Measurements from ENCODE around the gene CYP24A1. TPM values are rescaled to one million over a fixed set of nuclear protein-coding genes. Genes with fewer than 3 reads are reported as not detected.
A peak's percentile ranks its signal among the peaks of the same experiment; 100 is the strongest.

Gene CYP24A1
- total and polyA plus RNA-seq, 2 of the 13 experiments (the other 11 are each of a cell fraction or from before 2014, with no cell fraction given), result 9.4 to 32.7 TPM

- TF ChIP-seq, protein P1, sequence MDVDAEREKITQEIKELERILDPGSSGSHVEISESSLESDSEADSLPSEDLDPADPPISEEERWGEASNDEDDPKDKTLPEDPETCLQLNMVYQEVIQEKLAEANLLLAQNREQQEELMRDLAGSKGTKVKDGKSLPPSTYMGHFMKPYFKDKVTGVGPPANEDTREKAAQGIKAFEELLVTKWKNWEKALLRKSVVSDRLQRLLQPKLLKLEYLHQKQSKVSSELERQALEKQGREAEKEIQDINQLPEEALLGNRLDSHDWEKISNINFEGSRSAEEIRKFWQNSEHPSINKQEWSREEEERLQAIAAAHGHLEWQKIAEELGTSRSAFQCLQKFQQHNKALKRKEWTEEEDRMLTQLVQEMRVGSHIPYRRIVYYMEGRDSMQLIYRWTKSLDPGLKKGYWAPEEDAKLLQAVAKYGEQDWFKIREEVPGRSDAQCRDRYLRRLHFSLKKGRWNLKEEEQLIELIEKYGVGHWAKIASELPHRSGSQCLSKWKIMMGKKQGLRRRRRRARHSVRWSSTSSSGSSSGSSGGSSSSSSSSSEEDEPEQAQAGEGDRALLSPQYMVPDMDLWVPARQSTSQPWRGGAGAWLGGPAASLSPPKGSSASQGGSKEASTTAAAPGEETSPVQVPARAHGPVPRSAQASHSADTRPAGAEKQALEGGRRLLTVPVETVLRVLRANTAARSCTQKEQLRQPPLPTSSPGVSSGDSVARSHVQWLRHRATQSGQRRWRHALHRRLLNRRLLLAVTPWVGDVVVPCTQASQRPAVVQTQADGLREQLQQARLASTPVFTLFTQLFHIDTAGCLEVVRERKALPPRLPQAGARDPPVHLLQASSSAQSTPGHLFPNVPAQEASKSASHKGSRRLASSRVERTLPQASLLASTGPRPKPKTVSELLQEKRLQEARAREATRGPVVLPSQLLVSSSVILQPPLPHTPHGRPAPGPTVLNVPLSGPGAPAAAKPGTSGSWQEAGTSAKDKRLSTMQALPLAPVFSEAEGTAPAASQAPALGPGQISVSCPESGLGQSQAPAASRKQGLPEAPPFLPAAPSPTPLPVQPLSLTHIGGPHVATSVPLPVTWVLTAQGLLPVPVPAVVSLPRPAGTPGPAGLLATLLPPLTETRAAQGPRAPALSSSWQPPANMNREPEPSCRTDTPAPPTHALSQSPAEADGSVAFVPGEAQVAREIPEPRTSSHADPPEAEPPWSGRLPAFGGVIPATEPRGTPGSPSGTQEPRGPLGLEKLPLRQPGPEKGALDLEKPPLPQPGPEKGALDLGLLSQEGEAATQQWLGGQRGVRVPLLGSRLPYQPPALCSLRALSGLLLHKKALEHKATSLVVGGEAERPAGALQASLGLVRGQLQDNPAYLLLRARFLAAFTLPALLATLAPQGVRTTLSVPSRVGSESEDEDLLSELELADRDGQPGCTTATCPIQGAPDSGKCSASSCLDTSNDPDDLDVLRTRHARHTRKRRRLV (CRISPR knock-in tag; IDR thresholded peaks at IDR 0.05), result no peak
- TF ChIP-seq MTA3 (CRISPR knock-in tag; IDR thresholded peaks at IDR 0.05) (no peak), PAF1 (CRISPR knock-in tag; IDR thresholded peaks at IDR 0.05) (no peak), SAP130 (CRISPR knock-in tag; IDR thresholded peaks at IDR 0.05; ENCODE audit: low read depth) (peak; percentile 91), TMF1 (CRISPR knock-in tag; IDR thresholded peaks at IDR 0.05; ENCODE audit: low read depth) (peak; percentile 82), ZNF839 (CRISPR knock-in tag; IDR thresholded peaks at IDR 0.05; ENCODE audit: borderline replicate concordance) (peak; percentile 63; the same call in 1 of the 2 replicates), ZNF224 (CRISPR knock-in tag; IDR thresholded peaks at IDR 0.05) (no peak), DMAP1 (CRISPR knock-in tag; IDR thresholded peaks at IDR 0.05) (peak; percentile 89), PTBP1 (IDR thresholded peaks at IDR 0.05; ENCODE audit: low read depth, low read length, poor library complexity, severe bottlenecking) (peak; percentile 80), DPF2 (CRISPR knock-in tag; IDR thresholded peaks at IDR 0.05; ENCODE audit: borderline replicate concordance, low read depth) (no peak), ZNF577 (CRISPR knock-in tag; IDR thresholded peaks at IDR 0.05; ENCODE audit: borderline replicate concordance, low read depth) (no peak), NFRKB (IDR thresholded peaks at IDR 0.05) (peak; percentile 91), HNRNPL (IDR thresholded peaks at IDR 0.05; ENCODE audit: low read depth, low read length) (0 out of 2 replicates have a peak, but pooled peaks have one; percentile 47), ZSCAN22 (CRISPR knock-in tag; IDR thresholded peaks at IDR 0.05) (no peak), NCOA2 (CRISPR knock-in tag; IDR thresholded peaks at IDR 0.05) (peak; percentile 68), ZNF768 (CRISPR knock-in tag; IDR thresholded peaks at IDR 0.05) (peak; percentile 81), HDAC1 (CRISPR knock-in tag; IDR thresholded peaks at IDR 0.05) (peak; percentile 92)
- TF ChIP-seq, protein P2, sequence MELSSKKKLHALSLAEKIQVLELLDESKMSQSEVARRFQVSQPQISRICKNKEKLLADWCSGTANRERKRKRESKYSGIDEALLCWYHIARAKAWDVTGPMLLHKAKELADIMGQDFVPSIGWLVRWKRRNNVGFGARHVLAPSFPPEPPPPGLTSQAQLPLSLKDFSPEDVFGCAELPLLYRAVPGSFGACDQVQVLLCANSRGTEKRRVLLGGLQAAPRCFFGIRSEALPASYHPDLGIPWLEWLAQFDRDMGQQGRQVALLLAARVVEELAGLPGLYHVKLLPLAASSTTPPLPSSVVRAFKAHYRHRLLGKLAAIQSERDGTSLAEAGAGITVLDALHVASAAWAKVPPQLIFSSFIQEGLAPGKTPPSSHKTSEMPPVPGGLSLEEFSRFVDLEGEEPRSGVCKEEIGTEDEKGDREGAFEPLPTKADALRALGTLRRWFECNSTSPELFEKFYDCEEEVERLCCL (CRISPR knock-in tag; IDR thresholded peaks at IDR 0.05; ENCODE audit: borderline replicate concordance), result no peak
- TF ChIP-seq, protein P3, sequence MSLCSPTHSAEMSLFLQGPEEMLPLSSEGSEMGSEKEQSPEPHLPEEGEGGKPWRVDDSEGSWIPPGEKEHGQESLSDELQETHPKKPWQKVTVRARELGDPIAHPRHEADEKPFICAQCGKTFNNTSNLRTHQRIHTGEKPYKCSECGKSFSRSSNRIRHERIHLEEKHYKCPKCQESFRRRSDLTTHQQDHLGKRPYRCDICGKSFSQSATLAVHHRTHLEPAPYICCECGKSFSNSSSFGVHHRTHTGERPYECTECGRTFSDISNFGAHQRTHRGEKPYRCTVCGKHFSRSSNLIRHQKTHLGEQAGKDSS (CRISPR knock-in tag; IDR thresholded peaks at IDR 0.05; ENCODE audit: borderline replicate concordance, low read depth), result peak; percentile 28
- TF ChIP-seq, protein P4, sequence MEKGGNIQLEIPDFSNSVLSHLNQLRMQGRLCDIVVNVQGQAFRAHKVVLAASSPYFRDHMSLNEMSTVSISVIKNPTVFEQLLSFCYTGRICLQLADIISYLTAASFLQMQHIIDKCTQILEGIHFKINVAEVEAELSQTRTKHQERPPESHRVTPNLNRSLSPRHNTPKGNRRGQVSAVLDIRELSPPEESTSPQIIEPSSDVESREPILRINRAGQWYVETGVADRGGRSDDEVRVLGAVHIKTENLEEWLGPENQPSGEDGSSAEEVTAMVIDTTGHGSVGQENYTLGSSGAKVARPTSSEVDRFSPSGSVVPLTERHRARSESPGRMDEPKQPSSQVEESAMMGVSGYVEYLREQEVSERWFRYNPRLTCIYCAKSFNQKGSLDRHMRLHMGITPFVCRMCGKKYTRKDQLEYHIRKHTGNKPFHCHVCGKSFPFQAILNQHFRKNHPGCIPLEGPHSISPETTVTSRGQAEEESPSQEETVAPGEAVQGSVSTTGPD (CRISPR knock-in tag; IDR thresholded peaks at IDR 0.05), result no peak
Measured at GRCh38 chr20:54207743-54208547, 34.2 kb upstream of the CYP24A1 start, which contains the start of gene PFDN4 (continued).
